DMS 273 (cell line): ENCODE data around the gene MYO9A.
"Not testable (repeated sequence)": the region's sequence is repeated elsewhere in the genome, so short reads cannot be mapped to it uniquely, and the experiment has no call there.

Source experiments
- DNase-seq: peaks from one replicate; lab custom pipeline; 2025; ENCODE audit not compliant: unreplicated experiment; lab: John Stamatoyannopoulos, UW

Gene MYO9A

DNA sequence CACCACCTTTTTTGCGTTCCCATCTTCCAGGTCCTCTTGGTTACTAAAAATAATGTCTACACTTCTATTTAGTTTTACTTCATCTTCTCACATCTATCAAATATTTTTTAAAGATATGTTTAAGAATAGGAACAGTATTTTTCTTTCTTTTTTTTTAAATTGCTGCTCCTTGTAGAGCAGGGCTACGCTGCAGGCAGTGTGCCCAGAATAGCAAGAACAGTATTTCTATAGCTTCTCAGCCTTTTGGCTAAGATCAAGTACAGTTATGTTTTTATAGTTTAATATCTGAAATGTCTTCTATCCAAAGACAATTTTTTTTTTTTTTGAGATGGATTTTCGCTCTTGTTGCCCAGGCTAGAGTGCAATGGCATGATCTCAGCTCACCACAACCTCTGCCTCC lies 73.0 kb downstream of the MYO9A start:
- DNase-seq, result no peak

DNA sequence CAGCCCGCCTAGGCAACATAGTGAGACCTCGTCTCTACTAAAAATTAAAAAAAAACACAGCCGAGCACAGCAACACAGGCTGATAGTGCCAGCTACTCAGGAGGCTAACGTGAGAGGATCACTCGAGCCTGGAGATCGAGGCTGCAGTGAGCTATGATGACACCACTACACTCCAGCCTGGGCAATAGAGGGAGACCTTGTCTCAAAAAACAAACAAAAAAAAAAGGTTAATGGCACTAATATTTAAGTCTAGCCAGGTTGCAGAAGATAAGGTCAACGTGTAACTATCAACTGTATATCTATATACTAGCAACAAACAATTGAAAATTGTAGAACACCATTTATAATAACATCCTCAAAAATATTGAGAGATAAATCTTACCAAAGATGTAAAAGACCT lies 75.1 kb downstream of the MYO9A start:
- no peak for DNase-seq

DNA sequence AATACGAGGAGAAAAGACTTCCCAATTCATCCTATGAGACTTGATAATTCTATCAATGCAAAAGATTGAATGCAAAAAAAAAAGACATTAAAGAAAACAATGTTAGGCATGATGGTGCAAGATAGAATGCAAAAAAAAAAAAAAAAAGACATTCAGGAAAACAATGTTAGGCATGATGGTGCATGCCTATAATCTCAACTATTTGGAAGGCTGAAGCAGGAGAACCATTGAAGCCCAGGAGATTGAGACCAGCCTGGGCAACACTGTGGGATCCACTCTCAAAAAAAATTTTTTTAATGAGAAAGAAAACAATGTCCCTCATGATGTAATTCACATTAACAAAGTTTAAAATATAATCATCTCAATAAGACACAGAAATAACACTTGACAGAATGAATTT lies 75.9 kb downstream of the MYO9A start:
- no peak for DNase-seq

DNA sequence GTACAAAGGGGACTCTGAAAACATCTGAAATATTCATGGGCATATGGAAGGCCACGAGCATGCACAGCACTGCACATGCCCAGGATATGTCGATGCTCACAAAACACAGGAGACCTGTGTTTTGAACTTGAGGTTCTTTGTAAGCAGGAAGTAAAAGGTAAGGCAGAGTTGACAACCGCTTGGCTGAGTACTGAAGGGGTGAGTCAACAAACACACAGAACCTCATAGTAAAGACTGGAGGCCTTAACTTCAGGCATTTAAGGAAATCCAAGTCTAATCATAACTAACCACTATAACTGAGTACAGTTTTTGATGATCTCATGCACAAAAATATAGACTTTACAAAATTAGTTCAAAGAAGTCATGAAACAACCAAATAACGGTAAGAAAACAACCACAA lies 80.6 kb downstream of the MYO9A start:
- no peak for DNase-seq

DNA sequence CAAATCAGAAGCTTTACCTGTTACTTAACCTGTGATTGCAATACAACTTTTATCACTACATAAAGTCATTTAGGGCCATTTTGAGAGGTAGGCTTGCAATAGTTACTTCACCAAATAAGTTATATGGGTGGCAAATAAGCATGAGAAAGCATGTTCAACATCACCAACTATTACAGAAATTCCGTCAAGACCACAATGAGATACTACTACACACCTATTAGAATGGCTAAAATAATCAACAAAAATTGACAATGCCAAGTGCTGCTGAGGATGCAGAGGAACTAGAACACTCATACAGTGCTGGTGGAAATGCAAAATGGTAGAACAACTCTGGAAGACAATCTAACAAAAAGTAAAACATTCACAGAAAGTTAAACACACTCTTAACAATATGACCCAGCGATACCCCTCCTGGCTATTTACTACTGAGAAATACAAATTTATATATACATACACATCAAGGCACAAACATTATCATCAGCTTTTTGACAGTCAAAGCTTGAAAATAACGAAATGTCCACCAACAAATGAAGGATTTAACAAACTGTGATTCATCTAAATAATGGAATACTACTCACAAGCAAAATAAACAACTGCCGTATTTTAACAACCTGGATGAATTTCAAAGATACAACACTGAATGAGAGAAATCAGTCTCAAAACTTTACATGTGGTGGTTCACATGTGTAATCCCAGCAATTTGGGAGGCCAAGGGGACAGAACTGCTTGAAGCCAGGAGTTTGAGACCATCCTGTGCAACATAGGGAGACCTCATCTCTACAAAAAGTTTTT lies 82.9 kb downstream of the MYO9A start:
- DNase-seq, result no peak

DNA sequence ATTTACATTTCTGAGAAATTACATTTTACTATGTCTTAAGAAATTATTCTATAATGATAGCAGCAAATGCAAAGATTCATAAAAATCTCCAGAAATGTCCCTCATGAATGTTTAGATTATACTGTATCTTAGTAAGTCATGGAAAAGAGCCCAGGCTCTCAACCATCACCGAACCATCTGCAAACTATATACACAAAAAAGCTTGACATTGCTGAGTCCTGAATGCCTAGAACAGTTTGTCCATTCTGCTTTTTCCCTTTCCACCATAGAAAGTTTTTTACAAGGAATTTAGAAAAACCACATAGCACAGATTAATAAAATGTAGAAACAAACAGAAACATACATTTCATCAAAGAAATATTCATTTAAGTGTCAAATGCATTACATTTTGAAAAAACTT lies 83.6 kb downstream of the MYO9A start:
- DNase-seq, result no peak

DNA sequence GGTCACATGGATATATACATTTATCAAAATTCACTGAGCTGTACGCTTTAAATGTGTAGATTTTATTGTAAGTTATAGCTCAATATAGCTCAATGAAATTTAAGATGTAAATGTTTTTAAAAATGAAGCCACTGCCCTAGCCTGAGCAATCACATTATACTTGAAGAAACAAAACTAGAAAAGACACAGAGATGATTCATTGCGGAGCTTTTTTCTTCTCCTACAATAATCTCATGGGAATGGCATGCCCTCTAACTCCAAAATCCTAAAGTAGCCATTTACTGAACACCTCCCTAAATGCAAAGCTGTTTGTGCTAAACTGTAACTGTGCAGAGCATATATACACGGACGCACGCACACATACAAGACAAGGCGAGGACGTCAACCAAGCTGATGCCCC lies 84.2 kb downstream of the MYO9A start:
- no peak for DNase-seq

DNA sequence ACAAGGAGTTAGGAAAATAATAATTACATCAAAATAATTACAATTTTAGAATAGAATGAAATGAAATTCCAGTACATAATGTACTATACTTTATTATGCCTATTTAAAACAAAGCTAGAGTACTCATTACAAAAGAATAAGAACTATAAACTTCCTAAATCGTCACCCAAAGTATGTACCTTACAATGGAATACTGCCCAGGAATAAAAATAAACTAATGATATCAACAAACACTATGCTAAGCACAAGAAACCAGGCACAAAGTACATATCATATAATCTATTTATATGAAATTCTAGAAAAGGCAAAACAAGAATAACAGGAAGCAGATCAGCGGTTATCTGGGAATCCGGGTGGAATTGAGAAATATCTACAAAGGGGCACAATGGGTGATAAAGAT lies 84.7 kb downstream of the MYO9A start:
- DNase-seq, result no peak

DNA sequence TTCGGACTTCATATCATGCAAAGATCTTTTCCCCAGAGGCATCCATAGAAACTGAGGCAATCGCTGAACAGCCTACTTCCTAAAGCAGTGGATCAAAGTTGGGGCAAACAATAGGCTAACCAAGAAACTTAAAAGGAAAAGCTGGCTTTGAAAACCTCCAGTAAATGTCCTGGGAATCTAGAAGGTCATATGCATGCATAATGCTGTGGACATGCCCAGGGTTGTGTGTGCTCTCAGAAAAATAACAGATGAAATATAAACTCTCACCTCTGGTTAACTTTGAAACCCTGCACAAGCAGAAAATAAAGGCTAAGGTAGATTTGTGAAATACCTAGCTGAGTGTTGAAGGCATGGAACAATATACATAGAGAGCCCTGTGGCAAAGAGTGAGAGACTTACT lies 96.3 kb downstream of the MYO9A start:
- no peak for DNase-seq

DNA sequence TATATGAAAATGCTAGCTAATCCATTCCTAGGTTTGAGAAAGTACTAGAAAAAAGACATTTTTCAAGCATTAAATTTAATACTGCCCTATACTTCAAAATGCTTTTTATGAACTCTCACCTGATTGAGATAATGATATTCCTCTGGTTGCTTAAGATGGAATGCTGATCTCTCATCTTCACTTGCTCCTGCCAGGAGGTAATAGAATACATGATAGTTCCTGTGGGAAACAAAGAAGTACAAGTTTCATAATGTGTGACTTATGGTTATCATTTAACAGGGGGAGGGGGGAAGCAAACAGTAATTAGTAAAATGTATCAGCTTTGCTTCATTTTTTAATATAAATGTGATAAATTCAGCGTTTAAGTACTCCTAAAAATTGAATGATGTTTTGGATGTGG lies 97.2 kb downstream of the MYO9A start:
- DNase-seq, result no peak

DNA sequence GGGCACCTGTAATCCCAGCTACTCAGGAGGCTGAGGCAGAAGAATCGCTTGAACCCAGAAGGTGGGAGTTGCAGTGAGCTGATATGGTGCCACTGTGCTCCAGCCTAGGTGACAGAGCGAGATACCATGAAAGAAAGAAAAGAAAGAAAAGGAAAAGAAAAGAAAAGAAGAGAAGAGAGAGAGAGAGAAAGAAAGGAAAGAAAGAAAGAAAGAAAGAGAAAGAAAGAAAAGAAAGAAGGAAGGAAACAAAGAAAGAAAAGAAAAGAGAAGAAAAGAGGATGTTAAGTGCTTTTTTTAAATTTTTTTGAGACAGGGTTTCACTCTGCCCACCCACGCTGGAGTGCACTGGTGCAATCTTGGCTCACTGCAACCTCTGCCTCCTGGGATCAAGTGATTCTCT lies 103.4 kb downstream of the MYO9A start:
- DNase-seq, result not testable (repeated sequence)

DNA sequence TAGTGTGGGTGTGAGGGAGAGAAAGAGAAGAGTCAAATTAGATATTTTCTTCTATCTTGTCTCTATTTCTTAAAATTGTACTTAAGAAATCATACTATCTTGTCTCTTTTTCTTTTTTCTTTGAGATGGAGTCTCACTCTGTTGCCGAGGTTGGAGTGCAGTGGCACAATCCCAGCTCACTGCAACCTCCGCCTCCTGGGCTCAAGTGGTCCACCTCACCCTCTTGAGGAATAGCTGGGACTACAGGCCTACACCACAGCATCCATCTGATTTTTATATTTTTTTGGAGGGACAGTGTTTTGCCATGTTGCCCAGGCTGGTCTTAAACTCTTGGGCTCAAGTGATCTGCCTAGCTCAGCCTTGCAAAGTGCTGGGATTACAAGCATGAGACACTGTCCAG lies 104.2 kb downstream of the MYO9A start:
- DNase-seq, result no peak

DNA sequence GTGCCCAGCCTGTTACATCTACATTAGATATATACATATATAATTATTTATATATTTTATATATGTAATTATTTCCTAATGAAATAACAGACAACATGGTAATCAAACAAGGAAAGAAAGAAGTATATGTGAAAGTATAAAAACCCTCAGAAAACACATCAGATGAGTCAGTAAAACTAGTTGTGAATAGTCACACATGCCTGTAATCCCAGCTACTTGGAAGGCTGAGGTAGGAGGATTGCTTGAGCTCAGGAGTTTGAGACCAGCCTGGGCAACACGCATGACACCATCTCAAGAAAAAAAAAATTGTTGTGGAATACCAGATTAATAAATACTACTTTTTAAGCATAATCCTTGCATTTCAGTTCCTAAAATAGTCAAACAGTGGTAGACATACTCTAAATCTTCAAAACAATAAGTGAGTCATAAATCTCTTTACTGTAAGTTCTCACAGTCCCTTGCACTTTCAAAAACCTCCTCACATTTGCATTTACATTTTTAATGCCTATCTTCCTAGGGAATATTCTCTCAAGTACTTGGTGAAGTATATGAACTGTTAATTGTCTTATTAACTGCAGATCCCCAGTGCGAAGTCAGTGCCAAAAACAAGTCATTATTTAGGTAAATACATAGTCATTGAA lies 106.5 kb downstream of the MYO9A start:
- DNase-seq, result no peak

DNA sequence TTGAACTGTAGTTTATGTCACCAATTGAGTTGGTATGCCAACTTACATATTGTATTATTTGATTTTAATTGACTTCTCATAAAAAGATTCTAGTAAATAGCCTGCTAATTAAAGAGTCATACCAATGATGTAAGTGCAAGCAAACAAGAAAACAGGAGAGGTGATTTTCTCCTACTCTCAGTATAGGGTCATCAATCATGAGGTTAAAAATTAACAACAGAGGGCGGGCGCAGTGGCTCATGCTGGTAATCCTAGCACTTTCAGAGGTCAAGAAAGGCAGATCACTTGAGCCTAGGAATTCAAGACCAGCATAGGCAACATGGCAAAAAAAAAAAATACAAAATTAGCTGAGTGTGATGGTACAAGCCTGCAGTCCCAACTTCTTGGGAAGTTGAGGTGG lies 108.7 kb downstream of the MYO9A start:
- DNase-seq, result no peak

DNA sequence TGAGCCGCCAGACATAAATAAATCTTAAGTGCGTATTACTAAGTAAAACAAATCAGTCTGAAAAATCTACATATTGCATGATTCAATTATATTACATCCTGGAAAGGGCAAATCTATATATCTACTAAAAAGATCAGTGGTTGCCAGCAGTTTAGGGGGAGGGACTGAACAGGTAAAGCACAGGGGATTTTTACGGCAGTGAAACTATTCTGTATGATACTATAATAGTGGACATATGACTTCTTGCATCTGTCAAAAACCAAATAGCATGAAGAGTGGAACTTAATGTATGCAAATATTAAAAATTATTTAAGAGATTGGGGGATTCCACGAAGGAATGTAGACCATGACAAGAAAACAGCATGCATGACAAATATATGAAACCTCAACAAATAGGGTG lies 111.6 kb downstream of the MYO9A start:
- no peak for DNase-seq

DNA sequence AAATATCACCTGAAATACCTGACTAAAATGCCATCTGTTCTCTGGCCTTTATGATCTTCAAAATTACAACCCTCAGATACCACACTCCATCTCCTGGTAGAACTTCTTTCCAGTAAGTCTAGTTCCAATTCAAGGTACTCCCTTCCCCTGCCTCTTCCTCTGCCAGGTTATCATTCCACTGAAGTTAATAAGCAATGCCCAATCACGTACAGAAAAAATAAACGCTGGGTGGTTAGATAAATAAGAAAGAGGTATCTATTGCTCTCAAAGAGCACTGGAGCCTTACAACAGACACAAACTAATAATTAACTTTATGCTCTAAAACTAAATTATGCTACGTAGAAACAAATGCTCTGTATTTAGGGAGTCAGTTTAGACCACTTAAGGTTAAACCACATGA lies 112.5 kb downstream of the MYO9A start:
- no peak for DNase-seq

DNA sequence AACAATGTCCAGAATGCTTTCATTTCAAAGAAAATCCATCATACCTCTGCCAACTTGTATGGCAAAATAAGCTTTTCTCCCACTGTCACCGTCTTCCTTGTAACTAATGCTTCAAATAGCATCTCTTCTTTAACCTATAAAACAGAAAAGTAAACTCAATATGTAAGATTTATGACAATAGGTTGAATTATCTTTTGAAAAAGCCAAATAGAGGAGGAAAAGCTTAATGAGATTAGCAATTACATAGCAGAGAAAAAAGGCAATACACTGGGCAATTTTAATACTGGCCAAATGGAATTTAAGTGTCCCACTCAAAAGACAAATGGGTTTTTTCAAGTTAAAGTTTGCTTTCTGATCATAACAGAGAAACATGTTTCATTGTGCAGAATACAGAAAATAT lies 118.1 kb downstream of the MYO9A start:
- no peak for DNase-seq

DNA sequence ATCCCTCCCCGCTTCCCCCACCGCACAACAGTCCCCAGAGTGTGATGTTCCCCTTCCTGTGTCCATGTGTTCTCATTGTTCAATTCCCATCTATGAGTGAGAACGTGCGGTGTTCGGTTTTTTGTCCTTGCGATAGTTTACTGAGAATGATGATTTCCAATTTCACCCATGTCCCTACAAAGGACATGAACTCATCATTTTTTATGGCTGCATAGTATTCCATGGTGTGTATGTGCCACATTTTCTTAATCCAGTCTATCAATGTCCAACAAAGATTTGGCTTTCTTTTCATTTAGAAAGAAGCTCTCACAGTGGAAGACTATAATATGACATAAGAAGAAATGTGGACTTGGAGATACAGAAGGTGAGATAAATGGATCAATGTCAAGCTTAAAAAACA lies 119.2 kb downstream of the MYO9A start:
- not testable (repeated sequence) for DNase-seq

DNA sequence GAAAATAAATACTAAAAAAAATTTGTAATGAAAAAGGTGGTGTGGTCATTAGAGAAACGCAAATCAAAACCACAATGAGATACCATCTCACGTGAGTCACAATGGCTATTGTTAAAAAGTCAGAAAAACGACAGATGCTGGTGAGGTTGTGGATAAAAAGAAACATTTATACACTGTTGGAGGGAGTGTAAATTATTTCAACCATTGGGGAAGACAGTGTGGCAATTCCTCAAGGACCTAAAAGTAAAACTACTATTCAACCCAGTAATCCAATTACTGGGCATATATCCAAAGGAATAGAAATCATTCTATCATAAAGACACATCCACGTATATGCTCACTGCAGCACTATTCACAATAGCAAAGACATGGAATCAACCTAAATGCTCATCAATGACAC lies 120.3 kb downstream of the MYO9A start:
- DNase-seq, result no peak

DNA sequence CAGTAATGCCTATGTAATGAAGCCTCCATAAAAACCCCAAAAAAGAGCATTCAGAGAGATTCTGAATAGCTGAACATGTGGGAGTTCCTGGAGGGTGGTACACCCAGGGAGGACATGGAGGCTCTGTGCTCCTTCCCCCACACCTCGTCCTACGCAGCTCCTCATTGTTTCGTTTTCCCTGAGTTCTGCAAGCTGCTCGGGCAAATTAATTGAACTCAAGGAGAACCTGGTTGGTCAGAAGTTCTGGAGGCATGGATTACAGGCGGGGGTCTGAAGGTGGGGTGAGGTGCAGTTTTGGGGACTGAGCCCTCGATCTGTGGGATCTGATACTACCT lies 142.2 kb downstream of the MYO9A start:
- no peak for DNase-seq

DNA sequence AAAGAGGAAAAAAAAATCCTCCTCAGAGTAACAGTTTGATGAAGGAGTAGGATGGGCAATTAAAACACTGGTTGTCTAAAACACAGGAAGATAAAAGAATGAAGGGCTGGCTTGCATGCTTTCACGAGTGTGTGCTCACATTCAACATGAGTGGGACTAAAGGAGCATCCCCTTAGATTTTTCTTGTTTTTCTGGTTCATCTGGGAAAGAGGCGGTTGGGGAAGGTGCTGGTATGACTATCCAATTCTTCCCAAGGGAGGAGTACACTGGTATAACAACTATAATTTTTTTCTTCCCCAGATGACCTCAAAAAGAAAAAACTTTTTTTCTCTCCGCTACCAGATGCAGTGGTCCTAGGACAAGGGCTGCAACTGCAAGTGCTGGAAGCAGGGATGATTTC lies 143.7 kb downstream of the MYO9A start:
- no peak for DNase-seq

DNA sequence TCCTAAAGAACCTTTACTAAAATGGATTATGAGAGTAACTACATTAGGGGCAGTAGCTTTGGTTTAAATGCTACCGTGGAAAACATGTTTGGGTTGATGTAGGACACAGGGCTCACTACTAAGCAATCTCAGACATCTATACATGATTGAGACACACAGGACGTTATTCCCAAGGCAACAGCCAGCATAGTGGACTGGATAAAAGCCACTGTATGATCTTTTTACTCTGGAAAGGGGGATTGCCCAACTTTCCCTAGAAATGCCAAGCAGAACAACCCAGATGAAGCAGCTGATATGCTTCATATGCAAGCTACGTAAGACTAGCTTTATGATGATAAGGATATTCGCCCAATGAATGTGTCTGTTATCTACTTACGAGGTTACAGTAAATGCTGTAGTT lies 144.6 kb downstream of the MYO9A start:
- DNase-seq, result no peak

DNA sequence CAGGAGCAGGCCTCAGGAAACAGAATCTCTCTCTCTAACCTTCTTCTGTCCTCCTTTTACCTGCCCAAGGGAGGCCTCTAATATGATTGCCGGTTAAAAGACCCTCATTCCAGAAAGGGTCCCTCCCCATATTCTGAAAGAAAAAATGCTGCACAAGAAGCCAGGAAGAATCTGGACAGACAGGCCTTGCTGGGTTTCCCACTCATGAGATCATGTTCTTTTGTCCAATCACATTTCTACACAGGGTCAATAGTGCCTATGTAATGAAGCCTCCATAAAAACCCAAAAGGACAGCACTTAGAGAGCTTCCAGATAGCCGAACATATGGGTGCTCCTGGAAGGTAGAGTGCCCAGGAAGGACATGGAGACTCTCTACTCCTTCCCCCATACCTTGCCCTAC lies 146.0 kb downstream of the MYO9A start:
- DNase-seq, result no peak
